ENCODE results near the gene TTLL9.
A peak's percentile ranks its signal among the peaks of the same experiment; 100 is the strongest.

TTLL9 gene

GRCh38 chr20:31945319-31945718, 74.9 kb downstream of the TTLL9 start:
- DNase-seq (ENCODE audit: low read depth) = no peak

- no peak for DNase-seq (ENCODE audit: low read depth)
These were observed 75.4 kb downstream of the TTLL9 start for GRCh38 chr20:31945785-31946184.

DNA sequence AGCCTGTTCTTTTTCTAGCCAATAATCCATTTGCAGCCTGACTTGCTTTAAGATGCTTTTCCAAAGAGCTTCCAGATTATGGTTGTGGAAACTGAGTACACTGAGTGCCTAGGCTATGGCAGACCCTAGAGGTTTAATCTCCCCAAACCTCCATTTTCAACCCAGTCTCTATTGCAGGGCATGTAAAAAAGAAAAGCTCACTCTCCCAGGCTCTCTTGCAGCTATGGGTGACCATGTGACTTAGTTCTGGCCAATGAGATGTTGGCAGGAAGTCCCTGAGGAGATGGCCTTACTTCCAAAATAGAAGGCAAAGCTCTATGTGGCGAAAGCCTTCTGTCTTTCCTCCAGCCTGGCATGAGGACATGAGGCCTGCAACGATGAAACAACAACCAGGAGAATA, 77.6 kb downstream of the TTLL9 start:
- no peak for DNase-seq (ENCODE audit: low read depth)

DNA sequence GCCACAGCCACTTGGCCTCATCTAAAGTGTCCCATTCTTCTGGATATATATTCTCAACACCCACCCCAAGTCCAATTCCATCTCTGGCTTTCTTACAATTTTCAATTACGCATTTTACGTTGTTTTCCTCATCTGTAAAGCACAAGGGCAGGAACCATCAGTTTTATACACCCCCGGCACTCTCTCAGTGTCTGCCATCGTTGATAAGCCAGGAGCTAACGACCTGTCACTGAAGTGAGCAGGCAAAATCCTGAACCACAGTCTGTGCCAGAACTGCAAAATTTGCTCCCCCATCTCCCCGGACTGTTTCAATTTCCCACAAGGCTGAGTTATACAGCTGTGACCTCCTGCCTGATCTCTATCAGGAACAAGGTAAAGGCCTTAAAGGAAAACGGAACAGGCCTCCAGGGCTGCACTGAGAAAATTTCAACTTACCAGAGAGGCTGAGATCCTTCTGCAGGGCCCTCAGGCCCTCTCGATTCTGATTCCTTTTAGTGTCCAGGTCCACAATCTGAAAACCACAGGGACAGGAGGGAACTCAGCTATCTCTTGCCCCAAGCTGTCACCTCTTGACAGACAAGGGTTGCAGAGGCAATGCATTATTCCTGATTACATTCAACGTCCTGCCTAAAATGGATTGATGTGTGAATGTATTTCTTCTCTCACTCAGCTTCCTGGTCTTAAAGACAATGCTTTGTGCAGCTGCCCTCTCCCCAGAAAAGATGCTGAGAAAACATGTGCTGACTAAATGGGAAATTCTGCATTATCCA, 79.6 kb downstream of the TTLL9 start:
- DNase-seq (ENCODE audit: low read depth) = no peak

- no peak for DNase-seq (ENCODE audit: low read depth)
These were observed 80.7 kb downstream of the TTLL9 start for GRCh38 chr20:31951203-31951529.

- peak; percentile 94 for DNase-seq (ENCODE audit: low read depth)
These were observed 81.4 kb downstream of the TTLL9 start, which contains the start of gene PDRG1 for GRCh38 chr20:31951530-31952453. Gene PDRG1, minus strand, starts transcription at chr20:31952046. Its CDS starts 85 bp downstream, at chr20:31951961.

DNA sequence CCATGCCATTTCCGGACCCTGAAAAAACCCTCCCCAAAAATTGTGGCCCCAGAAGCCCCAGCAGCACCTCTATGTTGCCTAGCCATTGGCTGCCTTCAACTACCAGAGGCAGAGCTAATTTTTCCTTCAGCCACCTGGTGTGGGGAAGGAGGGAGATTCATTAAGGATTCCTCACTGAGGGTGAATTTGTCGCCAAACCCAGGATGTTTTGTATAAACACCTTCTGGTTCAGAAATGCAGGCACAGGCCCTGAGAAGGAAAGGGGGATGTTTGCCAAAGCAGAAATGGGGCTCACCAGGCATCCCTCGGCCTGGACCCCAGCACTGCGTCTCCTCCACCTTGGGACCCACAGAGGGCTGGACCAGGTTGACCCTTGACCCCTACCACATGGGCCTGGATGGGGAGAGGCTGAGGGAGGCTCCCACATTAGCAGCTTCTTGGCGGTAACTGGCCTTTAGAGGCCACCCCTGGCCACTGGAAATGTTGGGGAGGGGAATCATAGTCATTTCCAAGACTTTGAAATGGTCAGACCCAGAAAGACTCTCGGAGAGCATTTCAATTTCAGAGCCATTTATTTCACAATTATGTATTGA, 83.2 kb downstream of the TTLL9 start:
- DNase-seq (ENCODE audit: low read depth) = no peak

GRCh38 chr20:31954500-31954899, 84.1 kb downstream of the TTLL9 start:
- DNase-seq (ENCODE audit: low read depth) = no peak

DNA sequence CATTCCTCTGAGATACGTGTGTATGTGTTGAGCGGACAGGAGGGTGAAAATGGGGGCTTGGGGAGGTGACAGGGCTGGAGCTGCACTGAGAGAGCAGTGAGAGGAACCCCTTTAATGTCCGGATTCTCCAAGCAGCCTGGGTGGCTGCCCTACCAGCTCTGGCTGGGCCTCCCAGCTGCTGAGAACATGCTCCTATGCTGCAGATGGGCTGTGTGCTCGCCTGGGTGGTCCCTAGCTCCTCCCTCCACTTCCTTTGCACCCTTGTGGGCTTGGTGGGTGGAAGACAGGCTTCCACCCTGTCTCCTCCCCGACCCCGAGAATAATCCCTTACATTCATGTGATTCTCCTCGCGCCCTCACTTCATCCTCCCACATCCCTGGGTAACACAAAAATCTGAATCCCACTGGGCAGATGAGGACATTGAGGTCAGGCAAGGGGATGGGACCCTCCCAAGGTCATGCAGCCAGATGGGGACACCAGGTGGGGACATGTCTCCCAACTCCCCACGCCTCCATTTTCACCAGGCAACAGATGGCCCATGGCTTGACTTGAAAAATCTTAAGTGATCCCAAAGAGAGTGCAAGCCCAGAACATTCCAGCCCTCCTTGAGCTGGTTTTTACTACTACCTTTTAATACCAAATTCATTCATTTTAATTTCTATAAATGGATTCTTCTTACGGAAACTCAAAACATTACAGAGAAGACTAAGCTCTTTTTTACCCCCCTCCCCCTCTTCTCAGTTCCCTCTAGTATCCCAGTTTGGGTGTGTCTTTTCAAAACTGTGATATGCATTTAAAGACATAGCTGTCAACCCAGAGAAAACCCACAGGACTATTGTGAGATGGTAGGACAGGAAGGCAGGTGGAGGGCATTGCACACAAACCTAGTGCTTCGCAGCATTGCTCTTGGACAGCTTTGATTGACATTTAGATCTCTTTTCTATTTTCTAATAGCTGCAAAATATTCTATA, 86.4 kb downstream of the TTLL9 start:
- no peak for DNase-seq (ENCODE audit: low read depth)

DNA sequence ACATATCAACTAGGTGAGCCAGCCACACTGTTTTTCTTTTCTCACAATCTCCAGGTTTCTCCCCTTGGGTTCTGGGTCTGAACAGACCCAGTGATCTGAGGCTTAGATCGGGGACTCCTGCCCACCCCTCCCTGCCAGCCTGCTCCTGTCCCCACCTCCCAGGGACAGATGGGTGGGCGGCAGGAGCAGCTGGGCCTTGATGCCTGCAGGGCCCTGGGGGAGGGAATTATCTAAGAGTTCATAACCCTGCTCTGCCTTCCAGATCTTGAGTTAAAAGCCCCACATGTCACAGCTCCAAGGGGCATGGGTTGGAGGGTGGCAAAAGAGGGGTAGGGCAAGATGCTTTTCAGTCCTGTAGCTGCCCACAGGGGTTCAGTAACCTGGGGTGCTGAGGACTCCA, 92.3 kb downstream of the TTLL9 start:
- no peak for DNase-seq (ENCODE audit: low read depth)

GRCh38 chr20:31963889-31964288, 93.5 kb downstream of the TTLL9 start:
- DNase-seq (ENCODE audit: low read depth) = no peak

DNA sequence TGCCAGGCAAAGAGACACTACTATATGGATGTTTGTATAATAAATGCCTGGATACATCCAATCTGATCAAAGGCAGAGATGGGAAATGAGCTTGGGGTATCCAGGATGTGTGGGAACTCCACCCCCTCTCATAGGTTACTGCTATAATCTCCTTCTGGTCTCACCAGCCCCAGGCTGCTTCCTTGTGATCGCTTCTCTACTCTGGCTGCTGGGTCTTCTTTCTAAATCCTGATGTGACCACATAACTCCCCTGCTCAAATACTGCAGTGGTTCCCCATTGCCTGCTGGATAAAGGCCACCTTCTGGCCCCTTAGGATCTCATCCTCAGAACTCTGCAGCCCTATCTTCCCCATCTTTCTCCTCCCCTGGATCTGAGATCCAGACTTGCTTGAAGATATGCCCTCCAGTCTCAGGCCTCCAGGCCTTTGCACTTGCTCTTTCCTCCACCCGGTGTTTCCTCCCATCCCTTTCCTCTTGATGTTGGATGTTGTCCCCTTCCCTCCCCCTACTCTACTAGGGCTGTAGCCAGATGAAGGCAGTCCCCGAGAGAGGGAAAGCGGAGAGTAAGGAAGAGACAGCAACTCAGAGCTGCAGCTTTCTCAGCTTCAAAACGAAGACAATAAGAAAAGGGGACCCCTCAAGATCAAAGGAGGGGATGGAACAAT, 96.7 kb downstream of the TTLL9 start:
- DNase-seq (ENCODE audit: low read depth) = no peak

- DNase-seq (ENCODE audit: low read depth) = no peak
These were observed 97.4 kb downstream of the TTLL9 start, which contains the start of gene XKR7 for GRCh38 chr20:31967830-31968249. Gene XKR7, plus strand, starts transcription at chr20:31968151. Its CDS starts 25 bp downstream, at chr20:31968176.

GRCh38 chr20:31968291-31969126, 98.1 kb downstream of the TTLL9 start:
- peak; percentile 67 for DNase-seq (ENCODE audit: low read depth)

DNA sequence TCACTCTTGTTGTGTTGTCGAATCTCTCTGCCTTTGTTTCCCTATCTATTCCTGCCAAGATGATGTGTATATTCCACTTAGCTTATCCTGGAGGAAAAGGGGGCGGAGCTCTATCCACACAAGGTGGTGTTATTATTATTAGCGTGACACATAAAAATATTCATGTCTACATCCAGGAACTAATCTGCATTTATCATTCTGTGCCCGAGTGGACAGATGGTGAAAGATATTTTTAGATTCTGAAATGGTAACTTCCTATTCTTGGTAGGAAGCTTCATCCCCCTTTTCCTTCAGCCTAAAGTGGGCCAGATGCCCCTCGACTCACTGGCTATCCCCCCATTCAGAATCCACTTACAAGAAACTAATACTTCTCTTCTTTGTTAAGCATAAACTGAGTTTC, 99.6 kb downstream of the TTLL9 start:
- DNase-seq (ENCODE audit: low read depth) = no peak

GRCh38 chr20:31972471-31973021, 102.1 kb downstream of the TTLL9 start:
- no peak for DNase-seq (ENCODE audit: low read depth)

- DNase-seq (ENCODE audit: low read depth) = no peak
These were observed 103.9 kb downstream of the TTLL9 start for GRCh38 chr20:31974296-31974695.

GRCh38 chr20:31974951-31975487, 104.6 kb downstream of the TTLL9 start:
- DNase-seq (ENCODE audit: low read depth) = no peak

GRCh38 chr20:31975874-31976273, 105.4 kb downstream of the TTLL9 start:
- DNase-seq (ENCODE audit: low read depth) = no peak

Measured in activated T-helper 1 cell treated with Interleukin-2 at 50 U/mL for 16 hours (primary cell).